Measurements from ENCODE around the gene PPIL4.
"Not testable (repeated sequence)": the region's sequence is repeated elsewhere in the genome, so short reads cannot be mapped to it uniquely, and the experiment has no call there.

PPIL4 gene

DNA sequence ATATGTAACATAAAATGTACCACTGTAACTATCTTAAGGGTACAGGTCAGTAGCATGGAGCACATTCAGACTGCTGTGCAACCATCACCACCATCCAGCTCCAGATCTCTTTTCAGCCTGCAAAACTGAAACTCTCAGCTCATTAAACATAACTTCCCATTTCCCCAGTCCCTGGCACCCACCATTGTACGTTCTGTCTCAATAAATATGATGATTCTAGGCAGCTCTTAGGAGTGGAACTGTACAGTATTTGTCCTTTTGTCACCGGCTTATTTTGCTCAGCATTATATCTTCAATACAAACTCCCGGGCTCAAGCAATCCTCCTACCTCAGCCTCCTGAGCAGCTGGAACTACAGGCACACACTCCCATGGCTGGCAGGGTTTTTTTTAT, 62.5 kb downstream of the PPIL4 start:
- peak; percentile 86 to 87 for DNase-seq

DNA sequence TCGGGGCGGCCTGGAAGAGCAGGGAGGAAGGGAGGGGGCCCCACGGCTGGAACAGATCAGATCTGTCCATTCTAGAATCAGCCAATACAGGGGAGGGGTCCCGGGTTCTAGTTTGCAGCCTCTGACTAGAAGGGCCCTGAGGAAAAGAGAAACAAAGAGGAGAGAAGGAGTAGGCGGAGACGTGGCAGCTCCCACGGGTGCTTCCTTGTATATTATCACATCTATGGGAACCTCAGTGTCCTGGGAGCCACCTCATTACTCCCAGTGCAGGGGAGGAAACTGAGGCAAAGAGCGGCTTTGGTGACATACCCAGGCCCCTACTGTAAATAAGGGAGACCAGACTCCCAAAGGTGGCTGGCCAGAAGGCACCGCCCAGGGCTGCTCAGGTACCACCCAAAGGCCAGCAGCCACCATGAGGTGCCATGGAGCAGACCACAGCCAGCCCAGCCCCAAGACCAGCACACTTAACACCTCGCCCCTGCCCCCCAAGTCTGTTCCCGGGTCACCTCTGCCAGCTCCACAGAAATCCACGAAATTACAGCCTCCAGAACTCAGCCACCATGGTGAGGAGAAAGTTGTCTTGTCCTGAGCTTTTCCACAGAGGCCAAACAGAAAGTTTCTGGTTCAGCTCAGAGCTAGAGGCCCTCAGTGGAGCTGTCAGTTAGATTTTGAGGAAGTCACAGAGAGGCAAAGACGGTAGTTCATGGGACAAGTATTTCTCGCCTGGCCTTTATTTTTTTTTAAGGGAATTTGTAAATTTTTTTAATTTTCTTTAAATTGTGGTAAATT, 63.1 kb downstream of the PPIL4 start:
- peak; percentile 87 for DNase-seq

DNA sequence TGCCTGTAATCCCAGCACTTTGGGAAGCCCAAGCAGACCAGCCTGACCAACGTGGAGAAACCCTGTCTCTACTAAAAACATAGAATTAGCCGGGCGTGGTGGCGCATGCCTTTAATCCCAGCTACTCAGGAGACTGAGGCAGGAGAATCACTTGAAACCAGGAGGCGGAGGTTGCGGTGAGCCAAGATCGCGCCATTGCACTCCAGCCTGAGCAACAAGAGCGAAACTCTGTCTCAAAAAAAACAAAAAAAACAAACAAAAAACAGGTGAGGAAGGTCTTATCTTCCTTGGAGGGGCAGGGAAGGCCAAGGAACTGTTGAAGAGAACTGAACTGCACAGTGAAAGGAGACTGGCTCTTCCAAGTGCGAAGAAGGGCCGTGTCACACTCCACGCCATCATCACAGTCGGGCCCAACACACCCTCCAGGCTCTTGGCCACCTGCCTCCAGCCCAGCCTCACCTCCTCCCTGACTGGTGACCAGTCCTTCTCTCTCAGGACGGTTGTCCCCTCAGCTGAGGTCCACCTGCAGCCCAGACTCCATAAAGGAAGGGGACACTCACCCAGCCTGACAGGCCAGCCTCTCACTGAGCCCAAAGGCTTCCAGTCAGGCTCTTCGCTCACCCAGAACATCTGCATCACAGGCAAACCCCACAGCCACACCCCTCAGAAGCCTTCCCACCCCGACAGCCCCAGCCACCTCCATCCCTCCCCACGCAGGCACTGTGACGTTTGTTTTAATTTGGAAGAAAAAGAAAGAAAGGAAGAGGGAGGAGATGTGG, 65.2 kb downstream of the PPIL4 start:
- DNase-seq, result no peak

DNA sequence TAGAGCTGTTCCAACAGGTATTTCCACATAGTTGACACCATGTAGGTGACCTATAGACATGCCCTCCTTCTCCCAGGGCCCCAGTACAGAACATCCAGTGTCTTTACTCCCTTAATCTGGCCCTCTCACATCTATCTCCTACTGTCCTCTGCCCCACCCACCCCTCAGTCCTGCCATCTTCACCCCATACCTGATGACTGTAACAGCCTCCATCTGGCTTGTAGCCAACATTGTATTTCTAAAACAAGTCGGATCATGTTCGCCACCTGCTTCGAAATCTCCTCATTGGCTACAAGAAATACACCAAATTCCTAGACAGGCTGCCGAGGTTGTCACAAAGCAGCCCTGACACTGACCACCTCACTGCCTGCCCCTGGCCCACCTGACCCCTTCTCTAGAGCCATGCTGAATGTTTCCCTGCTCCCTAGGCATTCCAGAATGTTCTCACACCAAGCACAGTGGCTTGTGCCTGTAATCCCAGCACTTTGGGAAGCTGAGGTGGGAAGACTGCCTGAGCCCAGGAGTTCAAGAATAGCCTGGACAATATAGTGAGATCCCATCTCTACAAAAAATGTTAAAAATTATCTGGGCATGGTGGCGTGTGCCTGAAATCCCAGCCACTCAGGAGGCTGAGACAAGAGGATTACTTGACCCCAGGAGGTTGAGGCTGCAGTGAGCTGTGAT, 67.1 kb downstream of the PPIL4 start:
- DNase-seq, result no peak

DNA sequence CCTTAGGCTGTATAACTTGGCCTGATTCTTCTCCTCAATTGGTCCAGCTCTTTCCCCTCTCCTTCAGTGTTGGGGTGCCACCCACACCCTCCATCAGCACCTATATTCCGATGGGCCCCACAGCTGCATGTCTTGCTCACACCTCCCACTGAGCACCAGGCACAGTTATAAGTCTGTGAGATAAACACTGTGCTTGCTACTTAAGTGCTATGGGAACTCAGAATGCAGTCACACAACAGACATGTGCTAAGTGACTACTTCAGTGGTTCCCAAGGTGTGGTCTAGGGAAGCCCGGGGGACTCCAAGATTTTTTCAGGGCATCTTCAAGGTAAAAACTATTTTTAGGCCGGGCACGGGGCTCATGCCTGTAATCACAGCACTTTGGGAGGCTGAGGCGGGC, 68.3 kb downstream of the PPIL4 start:
- no peak for DNase-seq

DNA sequence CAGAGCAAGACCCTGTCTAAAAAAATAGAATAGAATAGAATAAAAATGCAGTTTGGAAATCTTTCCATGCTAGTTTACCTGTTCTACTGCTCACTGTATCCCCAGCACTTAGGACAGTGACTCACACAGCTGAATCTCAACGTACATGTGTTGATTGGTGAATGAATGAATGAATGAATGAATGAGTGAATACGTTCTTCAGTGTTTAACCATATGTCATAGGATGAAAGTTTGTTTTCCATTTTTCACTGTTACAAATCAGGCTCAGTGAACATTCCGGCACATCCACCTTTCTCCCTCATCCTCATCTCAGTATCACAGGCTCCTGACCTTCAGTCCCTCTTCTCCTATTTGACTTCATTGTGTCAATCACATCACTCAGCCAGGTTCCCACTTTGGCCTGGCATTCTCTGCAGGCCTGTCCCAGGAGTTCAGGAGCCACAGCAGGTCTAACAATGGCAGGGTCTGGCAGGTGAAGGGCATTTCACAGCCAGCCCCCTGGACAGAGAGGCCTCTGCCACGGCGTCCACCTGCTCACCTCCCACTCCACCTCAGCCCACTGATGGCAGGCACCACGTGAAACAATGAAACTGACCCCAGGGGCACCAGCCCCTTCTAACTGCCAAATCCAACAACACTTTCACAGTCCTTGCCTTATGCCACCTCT, 68.9 kb downstream of the PPIL4 start:
- no peak for DNase-seq

DNA sequence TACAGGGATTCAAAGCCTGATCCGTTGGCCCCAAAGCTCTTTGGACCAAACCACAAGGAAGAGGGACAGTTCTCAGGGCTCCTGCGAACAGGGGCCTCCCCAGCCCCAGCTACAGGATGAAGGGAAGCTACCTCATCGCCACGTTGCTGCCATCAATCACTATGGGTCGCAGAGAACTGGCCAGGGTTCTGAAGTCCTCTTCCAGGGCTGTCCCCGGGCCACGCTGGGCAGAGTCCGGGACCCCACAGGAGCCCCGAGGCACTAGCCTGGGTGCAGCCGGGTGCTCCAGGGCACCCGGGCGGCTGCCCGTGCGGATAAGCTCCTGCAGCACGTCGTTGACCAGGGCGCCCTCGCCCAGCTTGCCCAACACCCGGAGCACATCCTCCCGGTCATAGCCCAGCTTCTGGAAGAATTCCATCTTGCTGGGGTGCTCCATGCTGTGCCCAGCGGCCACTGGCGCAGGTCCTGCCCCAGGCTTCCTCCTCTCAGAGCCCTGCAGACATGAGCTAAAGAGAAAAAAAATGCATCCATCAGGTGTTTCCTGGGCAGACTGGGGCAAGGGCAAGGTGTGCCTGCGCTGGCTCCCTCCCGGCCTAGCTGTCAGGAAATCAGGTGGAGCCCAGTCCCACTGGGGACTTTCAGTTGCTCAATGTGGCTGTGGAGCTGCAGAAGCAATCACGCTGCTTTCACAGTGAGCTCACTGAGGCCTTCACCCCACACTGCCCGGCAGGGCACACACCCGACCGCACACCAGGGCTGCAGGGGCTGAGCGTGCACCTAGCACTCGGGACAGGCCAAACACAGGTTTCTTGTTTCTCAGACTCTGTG, 71.5 kb downstream of the PPIL4 start:
- no peak for DNase-seq

DNA sequence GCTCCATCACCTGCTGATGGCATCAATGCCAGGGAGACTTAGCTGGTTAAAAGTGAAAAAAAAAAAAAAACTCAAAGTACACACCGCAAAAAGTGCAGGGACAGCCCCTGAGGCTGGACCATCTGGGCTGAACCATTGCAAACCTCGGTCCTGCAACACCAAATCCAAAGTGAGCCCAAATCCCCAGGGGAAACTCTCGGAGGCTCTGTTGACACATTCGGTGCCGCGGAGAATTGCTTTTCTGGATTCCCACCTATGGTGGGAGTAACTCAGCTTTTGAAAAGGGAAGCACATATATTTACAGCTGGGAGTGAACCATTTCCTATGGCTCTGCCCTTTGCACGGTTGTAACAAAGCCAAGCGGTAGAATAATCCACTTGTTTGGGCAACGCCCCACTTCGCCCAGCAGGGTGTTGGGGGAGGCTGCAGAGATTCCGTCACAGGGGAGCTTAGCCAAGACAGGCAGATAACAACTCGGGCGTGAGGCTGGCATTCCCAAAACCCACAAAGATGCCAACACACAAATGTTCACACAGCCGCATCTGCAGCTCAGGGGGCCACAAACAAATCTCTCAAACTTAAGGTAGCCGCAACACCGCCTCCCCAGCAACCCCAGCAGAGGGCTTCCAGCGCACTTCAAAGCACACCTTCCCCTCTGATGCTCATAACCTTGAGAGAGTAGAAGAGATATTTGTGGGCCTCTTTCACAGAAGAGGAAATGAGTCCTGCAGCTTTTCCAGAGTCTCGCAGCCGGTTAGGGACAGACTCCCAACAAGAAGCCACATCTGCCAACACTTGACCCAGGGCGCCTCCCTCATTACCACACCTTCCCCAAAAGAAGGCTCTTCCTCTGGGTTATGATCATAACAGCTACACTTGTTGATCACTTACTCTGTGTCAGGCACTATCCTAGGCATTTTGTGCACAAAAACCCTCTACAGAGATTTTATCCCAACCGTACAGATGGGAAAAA, 72.5 kb downstream of the PPIL4 start:
- no peak for DNase-seq

DNA sequence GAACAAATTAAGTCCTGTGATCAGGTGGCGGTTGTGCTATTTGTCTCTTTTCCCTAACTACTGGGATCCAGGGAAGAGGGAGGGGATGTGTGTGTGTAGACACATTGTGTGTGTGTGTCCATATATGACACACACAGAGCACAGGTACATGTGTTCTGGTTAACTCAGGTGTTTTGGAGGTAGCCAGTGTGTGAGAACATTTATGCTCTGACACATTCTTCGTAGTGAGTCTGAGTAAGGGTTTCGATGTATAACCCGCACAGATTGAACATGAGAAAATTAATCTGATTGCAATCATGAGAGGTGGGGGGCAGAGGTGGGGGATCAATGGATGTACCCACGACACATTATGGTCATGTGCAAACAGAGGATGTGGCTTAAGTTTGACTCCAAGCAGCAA, 73.6 kb downstream of the PPIL4 start:
- DNase-seq, result no peak

DNA sequence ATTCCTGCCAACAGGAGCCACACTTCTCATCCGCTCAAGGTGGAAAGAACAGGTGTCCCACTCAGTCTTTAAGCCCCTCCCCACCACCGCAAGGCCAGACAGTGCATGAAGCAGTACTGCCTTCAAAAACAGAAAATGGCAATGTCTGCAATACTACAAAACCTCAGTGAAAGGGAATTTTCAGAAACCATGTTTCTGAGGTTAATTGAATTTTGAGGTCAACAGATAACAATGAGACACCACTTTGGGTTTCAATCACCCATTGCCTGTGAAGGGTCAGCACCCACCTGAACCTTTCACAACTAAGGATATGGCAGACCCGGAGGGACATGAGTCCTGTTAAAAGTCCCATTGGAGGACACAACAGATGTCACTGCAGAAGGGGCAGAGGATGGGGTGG, 74.0 kb downstream of the PPIL4 start:
- DNase-seq, result no peak

DNA sequence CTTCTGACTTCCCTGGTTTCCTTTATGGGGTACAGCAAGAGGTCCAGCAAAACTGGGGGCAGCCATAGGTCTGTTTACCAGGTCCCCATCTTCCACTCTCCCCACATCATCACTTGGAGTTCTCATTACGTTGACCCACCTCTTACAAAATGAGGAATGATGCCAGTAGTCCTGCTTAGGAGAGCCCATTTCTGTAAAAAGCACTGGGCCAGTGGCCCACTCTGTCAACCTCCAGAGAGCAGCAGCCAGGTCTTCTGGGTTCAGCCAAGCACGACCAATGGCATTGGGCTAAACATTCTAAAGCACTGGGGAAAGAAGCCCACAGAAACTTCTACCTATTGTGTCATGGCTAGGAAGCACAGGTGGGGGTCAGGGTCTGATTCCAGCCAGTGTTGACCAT, 74.9 kb downstream of the PPIL4 start:
- DNase-seq, result no peak

DNA sequence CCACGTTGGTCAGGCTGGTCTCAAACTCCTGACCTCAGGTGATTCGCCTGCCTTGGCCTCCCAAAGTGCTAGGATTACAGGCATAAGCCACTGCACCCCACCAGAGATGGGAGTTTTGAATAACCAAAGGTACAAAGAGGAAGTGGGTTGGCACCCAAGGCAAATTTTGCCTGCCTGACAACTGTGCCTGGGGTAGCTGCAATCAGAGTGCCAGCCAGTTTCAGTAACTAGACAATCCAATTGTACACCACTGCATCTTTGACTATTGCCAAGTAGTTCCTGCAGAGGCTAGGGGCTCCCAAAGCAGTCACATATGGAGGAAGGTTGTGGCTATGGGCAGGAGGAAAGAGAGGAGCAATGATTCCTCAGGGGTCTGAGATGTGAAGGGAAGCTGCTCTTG, 77.7 kb downstream of the PPIL4 start:
- no peak for DNase-seq

DNA sequence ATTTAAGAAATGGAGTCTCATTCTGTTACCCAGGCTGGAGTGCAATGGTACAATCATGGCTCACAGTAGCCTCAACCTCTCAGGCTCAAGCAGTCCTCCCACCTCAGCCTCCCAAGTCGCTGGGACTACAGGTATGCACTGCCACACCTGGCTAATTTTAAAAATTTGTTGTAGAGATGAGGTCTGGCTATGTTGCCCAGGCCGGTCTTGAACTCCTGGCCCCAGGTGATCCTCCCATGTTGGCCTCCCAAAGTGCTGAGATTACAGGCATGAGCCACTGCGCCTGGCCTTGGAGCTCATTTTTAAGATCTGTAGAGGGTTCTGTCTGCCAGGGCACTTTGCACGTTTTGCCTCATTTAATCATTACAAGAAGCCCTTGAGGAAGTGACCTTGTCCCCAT, 78.6 kb downstream of the PPIL4 start:
- no peak for DNase-seq

DNA sequence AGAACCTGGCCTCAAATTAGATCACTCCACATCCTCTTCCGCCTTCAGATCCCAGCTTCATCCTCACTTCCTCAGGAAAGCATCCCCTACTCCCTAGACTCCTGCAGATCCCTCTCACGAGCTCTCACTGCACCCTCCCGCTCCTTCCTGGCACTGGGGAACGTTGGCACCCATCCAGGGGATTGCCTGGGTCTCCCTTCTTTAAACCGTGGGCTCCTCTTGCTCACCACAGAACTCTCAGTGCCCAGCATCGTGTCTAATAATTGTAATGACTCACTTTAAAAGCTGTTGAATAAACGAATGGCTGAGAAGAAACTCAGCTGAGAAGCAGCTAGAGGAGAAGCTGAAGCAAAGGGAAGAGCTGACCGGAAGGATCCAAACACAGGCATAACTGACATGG, 81.4 kb downstream of the PPIL4 start:
- no peak for DNase-seq

DNA sequence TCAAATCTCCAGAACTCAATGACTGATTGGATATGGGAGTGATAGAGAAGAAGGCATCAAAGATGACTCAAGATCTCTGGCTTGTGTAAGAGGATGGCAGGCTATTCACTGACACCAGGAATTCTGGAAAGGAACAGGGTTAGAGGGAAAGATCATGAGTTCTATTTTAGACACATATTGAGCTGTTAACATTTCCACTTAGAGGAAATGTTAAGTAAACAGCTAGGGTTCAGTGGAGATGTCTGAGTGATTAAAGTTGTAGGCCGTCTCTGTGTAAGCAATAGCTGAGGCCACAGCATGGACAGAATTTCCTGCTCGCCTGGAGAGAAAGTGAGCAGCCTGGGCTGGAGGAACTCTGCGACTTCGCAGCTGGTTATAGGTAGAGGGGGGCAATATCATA, 82.1 kb downstream of the PPIL4 start:
- no peak for DNase-seq

DNA sequence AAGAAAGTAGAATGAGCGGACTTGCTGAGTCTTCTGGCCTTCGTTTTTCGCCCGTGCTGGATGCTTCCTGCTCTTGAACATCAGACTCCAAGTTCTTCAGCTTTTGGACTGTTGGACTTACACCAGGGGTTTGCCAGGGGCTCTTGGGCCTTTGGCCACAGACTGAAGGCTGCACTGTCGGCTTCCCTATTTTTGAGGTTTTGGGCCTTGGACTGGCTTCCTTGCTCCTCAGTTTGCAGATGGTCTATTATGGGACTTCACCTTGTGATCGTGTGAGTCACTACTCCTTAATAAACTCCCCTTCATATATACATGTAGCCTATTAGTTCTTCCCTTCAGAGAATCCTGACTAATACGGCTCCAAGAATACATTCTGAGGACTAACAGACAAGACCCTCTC, 83.1 kb downstream of the PPIL4 start:
- not testable (repeated sequence) for DNase-seq

DNA sequence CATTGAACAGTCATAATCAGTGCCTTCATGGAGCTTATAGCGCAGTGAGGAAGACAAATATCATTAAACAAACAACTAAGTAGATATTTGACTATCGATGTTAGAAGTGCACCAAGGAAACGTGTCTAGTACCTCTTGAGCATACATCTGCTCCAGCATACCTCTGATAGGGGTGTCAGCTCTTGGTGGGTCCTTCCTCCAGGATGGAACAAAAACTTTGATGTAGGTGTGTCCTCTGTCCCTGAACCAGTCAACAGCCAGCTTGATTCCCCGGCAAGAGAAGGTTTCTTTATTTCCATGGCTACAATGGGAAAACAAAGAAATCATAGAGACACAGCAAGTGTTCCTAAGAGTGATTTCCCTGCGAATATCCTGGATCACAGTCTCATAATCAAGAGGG, 84.2 kb downstream of the PPIL4 start:
- DNase-seq, result no peak

DNA sequence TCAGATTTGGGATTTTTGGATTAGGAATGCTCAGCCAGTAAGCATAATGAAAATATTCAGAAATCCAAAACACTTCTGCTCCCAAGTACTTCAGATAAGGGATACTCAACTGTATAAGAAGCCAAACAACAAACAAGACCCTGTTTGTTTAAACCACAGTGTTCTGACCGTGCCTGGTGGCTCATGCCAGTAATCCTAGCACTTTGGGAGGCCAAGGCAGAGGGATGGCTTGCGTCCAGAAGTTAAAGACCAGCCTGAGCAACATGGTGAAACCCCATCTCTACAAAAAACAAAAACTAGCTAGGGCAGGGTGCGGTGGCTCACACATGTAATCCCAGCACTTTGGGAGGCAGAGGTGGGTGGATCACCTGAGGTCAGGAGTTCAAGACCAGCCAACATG, 85.6 kb downstream of the PPIL4 start:
- DNase-seq, result not testable (repeated sequence)

DNA sequence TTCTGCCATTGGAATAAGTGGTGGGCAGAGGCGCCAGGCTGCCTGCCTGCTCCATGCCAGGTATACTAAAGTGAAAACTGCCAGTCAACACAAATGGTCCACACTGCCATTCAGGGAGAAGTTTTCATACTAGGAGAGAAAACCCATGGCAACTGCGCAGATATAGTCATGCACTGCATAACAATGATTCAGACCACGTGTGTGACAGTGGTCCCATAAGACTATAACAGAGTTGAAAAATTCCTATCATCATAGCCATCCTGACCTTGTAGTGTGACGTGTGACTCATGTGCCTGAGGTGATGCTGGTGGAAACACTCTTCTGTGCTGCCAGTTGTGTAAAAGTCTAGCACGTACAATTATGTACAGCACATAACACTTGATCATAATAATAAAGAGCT, 86.1 kb downstream of the PPIL4 start:
- no peak for DNase-seq

DNA sequence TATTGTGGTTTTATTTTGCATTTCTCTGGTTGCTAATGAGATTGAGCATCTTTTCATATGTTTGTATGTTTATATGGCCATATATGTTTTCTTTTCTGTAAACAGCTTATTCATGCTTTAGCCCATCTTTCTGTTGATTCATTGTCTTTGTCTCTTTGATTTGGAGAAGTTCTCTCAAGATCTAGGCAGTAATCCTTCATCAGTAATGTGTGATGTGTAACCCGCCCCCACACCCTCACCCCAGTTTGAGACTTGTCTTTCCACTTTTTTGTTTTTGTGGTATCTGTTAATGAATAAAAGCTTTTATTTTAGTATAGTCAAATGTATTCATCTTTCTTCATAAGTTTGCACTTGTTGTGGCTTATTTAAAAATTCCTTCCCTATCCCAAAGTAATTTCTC, 87.0 kb downstream of the PPIL4 start:
- DNase-seq, result no peak

DNA sequence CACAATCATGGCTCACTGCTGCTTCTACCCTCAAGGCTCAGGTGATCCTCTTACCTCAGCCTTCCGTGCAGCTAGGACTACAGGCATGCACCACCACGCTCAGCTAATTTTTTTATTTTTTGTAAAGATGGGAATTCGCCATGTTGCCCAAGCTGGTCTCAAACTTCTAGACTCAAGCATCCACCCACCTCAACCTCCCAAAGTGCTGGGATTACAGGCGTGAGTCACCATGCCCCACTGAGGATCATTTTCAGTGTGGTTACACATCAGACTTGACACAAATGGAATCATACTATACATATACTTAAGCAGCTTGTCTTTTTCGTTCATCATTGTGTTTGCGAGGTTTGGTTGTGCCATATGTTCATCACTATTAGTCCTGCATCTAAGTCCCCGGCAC, 87.6 kb downstream of the PPIL4 start:
- DNase-seq, result no peak

All from AML-193 (cell line).